OCI-LY1 (cell line): ENCODE results near the gene ZNF785.

ENCODE experiments used
- H2AFZ ChIP-seq: fragments of 200-600 bp; sonication (generic), shearing (Covaris generic); 2 replicates; pipeline ENCODE4 v1.6.0; 2014; ENCODE audit warnings: antibody characterized with exemption, mild to moderate bottlenecking, low read length
- H3F3A ChIP-seq: fragments of 200-600 bp; sonication (generic), shearing (Covaris generic); 2 replicates; pipeline ENCODE4 v1.6.0; 2014; ENCODE audit warnings: mild to moderate bottlenecking, antibody characterized with exemption, low read length, moderate library complexity; ENCODE audit not compliant: insufficient read depth
- H3K27ac ChIP-seq: fragments of 200-600 bp; sonication (generic); 2 replicates; pipeline ENCODE4 v1.5.1; 2014; ENCODE audit warnings: low read length, mixed run types, mild to moderate bottlenecking, low read depth; ENCODE audit not compliant: poor library complexity, severe bottlenecking
- H3K27me3 ChIP-seq: fragments of 200-600 bp; sonication (generic); 2 replicates; pipeline ENCODE4 v1.6.0; 2014; ENCODE audit warnings: antibody characterized with exemption, mild to moderate bottlenecking, low read length, moderate library complexity; ENCODE audit not compliant: insufficient read depth
- H3K36me3 ChIP-seq: fragments of 200-600 bp; sonication (generic); 2 replicates; pipeline ENCODE4 v1.6.1; 2014; ENCODE audit warnings: mild to moderate bottlenecking, antibody characterized with exemption, low read length, moderate library complexity, mixed read lengths; ENCODE audit not compliant: insufficient read depth
- H3K4me1 ChIP-seq: fragments of 200-600 bp; sonication (generic); 2 replicates; pipeline ENCODE4 v1.5.1; 2014; ENCODE audit warnings: mild to moderate bottlenecking, low read length, moderate library complexity; ENCODE audit not compliant: insufficient read depth, severe bottlenecking
- H3K4me2 ChIP-seq: fragments of 200-600 bp; sonication (generic), shearing (Covaris generic); 2 replicates; pipeline ENCODE4 v1.6.1; 2014; ENCODE audit warnings: low read length
- H3K4me3 ChIP-seq: fragments of 200-600 bp; sonication (generic); 2 replicates; pipeline ENCODE4 v1.5.1; 2014; ENCODE audit warnings: low read length, low read depth, mild to moderate bottlenecking, mixed read lengths; ENCODE audit not compliant: poor library complexity, severe bottlenecking
- H3K79me2 ChIP-seq: fragments of 200-600 bp; shearing (Covaris generic); 2 replicates; pipeline ENCODE4 v1.6.1; 2016; ENCODE audit warnings: mixed run types, low read length, mixed read lengths; ENCODE audit not compliant: insufficient read depth
- H3K9ac ChIP-seq: fragments of 200-600 bp; sonication (generic), shearing (Covaris generic); 2 replicates; pipeline ENCODE4 v1.6.1; 2014; ENCODE audit warnings: mild to moderate bottlenecking, low read length, mixed read lengths
- H3K9me2 ChIP-seq: fragments of 200-600 bp; sonication (generic), shearing (Covaris generic); 2 replicates; pipeline ENCODE4 v1.6.1; 2014; ENCODE audit warnings: low read depth, mild to moderate bottlenecking, low read length, mixed read lengths
- H3K9me3 ChIP-seq: fragments of 200-600 bp; shearing (Covaris generic); 2 replicates; pipeline ENCODE4 v1.6.1; 2014; ENCODE audit warnings: low read length, mixed read lengths
- H4K20me1 ChIP-seq: fragments of 200-600 bp; sonication (generic), shearing (Covaris generic); 2 replicates; pipeline ENCODE4 v1.6.0; 2016; ENCODE audit warnings: mild to moderate bottlenecking, low read length; ENCODE audit not compliant: insufficient read depth
- CTCF ChIP-seq: fragments of 200-600 bp; sonication (generic), shearing (Covaris generic); IDR thresholded peaks from 2 replicates; pipeline ENCODE4 v1.5.1; 2017; ENCODE audit warnings: mild to moderate bottlenecking, antibody characterized with exemption, low read length, moderate library complexity, mixed read lengths
- EZH2 ChIP-seq: fragments of 200-600 bp; sonication (generic), shearing (Covaris generic); IDR thresholded peaks from 2 replicates; pipeline ENCODE4 v1.8.0; 2017; ENCODE audit warnings: borderline replicate concordance, mixed run types, mild to moderate bottlenecking, antibody characterized with exemption, low read length, moderate library complexity, mixed read lengths

ZNF785 gene

GRCh38 chr16:30532285-30533145, 53.0 kb downstream of the ZNF785 start:
- no peaks in the 10 kb centered on the region for H3K79me2 ChIP-seq
- H3K4me2 ChIP-seq = no peak overlapping the region
- H3K9me3 ChIP-seq = no peaks in the 10 kb centered on the region

More at GRCh38 chr16:30532285-30533145, 53.0 kb downstream of the ZNF785 start:
- Histone ChIP-seq H3K4me3 (no peak overlapping the region), H3K9ac (no peak overlapping the region), H4K20me1 (no peaks in the 10 kb centered on the region), H2AFZ (no peak overlapping the region), H3K4me1 (peaks cover 51% of the 10 kb centered on the region), H3K9me2 (no peaks in the 10 kb centered on the region), H3K27ac (no peak overlapping the region), H3F3A (peaks cover 4% of the 10 kb centered on the region; the same call in 1 of the 2 replicates), H3K27me3 (no peaks in the 10 kb centered on the region), H3K36me3 (peaks cover 13% of the 10 kb centered on the region)
- no peak for TF ChIP-seq CTCF
- TF ChIP-seq EZH2 = no peak
